Measurements from ENCODE around the gene TENM3. TPM values are rescaled to one million over a fixed set of nuclear protein-coding genes. Genes with fewer than 3 reads are reported as not detected.

The TENM3 gene
- total RNA-seq, 1 experiment from 2014 or later, result 0.87 TPM

GRCh38 chr4:182489607-182490006, 246.4 kb downstream of the TENM3 start:
- intact Hi-C loops (cut with micrococcal nuclease), result loop anchor here (2.0 kb wide), 1 partner anchor 49 kb away; no protein-coding TSS in a partner anchor
- no peaks in the 10 kb centered on the region for H3K36me3 ChIP-seq (ENCODE audit: low read depth, low read length)
- ATAC-seq (no peak), DNase-seq (no peak)
- no peak overlapping the region for H3K27ac ChIP-seq (ENCODE audit: low read length)
- no peaks in the 10 kb centered on the region for H3F3A ChIP-seq (ENCODE audit: low read length, unreplicated experiment)
- no peak overlapping the region for H3K9ac ChIP-seq (ENCODE audit: low read length)
- H2AFZ ChIP-seq (ENCODE audit: low read length), result no peak overlapping the region
- no peaks in the 10 kb centered on the region for H3K79me2 ChIP-seq (ENCODE audit: low read length)
- TF ChIP-seq EZH2 (IDR thresholded peaks at IDR 0.05; ENCODE audit: low read length, unreplicated experiment), result no peak
- TF ChIP-seq, protein P1, sequence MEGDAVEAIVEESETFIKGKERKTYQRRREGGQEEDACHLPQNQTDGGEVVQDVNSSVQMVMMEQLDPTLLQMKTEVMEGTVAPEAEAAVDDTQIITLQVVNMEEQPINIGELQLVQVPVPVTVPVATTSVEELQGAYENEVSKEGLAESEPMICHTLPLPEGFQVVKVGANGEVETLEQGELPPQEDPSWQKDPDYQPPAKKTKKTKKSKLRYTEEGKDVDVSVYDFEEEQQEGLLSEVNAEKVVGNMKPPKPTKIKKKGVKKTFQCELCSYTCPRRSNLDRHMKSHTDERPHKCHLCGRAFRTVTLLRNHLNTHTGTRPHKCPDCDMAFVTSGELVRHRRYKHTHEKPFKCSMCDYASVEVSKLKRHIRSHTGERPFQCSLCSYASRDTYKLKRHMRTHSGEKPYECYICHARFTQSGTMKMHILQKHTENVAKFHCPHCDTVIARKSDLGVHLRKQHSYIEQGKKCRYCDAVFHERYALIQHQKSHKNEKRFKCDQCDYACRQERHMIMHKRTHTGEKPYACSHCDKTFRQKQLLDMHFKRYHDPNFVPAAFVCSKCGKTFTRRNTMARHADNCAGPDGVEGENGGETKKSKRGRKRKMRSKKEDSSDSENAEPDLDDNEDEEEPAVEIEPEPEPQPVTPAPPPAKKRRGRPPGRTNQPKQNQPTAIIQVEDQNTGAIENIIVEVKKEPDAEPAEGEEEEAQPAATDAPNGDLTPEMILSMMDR (conservative IDR thresholded peaks at IDR 0.05; ENCODE audit: low read depth, low read length), result no peak
- no peak for TF ChIP-seq EZH2phosphoT487 (IDR thresholded peaks at IDR 0.05; ENCODE audit: borderline replicate concordance, low read length)
- no peaks in the 10 kb centered on the region for H3K27me3 ChIP-seq (ENCODE audit: low read length)
- no peaks in the 10 kb centered on the region for H3K4me1 ChIP-seq (ENCODE audit: insufficient read depth, low read length)
- no peak overlapping the region for H3K4me3 ChIP-seq (ENCODE audit: low read length)
- no peaks in the 10 kb centered on the region for H3K9me2 ChIP-seq (replicated peaks; ENCODE audit: low read length)
- no peaks in the 10 kb centered on the region for H3K9me3 ChIP-seq (ENCODE audit: low read length)
- ChIA-PET CTCF (no interaction called here), POLR2A (ENCODE audit: unreplicated experiment) (no interaction called here)
- BruUV-seq (replicated peaks), result no TSS peak
- H3K4me2 ChIP-seq (ENCODE audit: low read length), result no peak overlapping the region
- H4K20me1 ChIP-seq (ENCODE audit: low read length), result no peaks in the 10 kb centered on the region

DNA sequence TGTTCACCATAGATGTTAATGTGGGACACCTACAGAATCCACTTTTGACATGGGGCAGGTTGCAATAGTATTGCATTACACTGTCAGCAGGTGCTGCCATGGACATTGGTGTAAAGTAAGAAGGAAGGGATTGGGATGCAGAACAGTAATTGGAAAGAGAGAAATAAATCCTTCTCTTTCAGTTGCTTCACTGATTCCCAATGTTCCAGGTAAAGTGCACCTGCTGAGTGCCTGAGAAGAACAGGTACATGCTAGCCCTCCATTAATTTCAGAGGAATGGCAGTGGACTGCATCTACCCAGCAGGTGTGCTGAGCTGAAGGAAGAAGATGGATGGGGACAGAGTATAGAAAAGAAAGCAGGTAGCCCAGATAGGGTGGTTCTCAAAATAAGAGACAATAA, 248.5 kb downstream of the TENM3 start:
- no peak overlapping the region for H2AFZ ChIP-seq (ENCODE audit: low read length)
- intact Hi-C loops (cut with micrococcal nuclease), result no loop called here
- H3K9ac ChIP-seq (ENCODE audit: low read length), result no peak overlapping the region
- H3K9me2 ChIP-seq (replicated peaks; ENCODE audit: low read length), result no peaks in the 10 kb centered on the region
- no peaks in the 10 kb centered on the region for H3K9me3 ChIP-seq (ENCODE audit: low read length)
- H3K4me2 ChIP-seq (ENCODE audit: low read length), result no peak overlapping the region
- DNase-seq, result no peak
- H3K27ac ChIP-seq (ENCODE audit: low read length), result no peak overlapping the region
- H3K4me3 ChIP-seq (ENCODE audit: low read length), result no peak overlapping the region
- H3F3A ChIP-seq (ENCODE audit: low read length, unreplicated experiment), result no peaks in the 10 kb centered on the region
- POLR2A ChIA-PET (ENCODE audit: unreplicated experiment), result no interaction called here
- H3K27me3 ChIP-seq (ENCODE audit: low read length), result no peaks in the 10 kb centered on the region
- H3K36me3 ChIP-seq (ENCODE audit: low read depth, low read length), result no peaks in the 10 kb centered on the region
- CTCF ChIA-PET, result no interaction called here
- no peak for ATAC-seq
- no TSS peak for BruUV-seq (replicated peaks)
- H3K79me2 ChIP-seq (ENCODE audit: low read length), result no peaks in the 10 kb centered on the region
- no peaks in the 10 kb centered on the region for H4K20me1 ChIP-seq (ENCODE audit: low read length)
- no peaks in the 10 kb centered on the region for H3K4me1 ChIP-seq (ENCODE audit: insufficient read depth, low read length)
- TF ChIP-seq EZH2 (IDR thresholded peaks at IDR 0.05; ENCODE audit: low read length, unreplicated experiment), result no peak
- TF ChIP-seq EZH2phosphoT487 (IDR thresholded peaks at IDR 0.05; ENCODE audit: borderline replicate concordance, low read length), result no peak
- TF ChIP-seq, protein P1 (conservative IDR thresholded peaks at IDR 0.05; ENCODE audit: low read depth, low read length), result no peak

GRCh38 chr4:182492423-182492822, 249.2 kb downstream of the TENM3 start:
- no peak overlapping the region for H3K9ac ChIP-seq (ENCODE audit: low read length)
- H4K20me1 ChIP-seq (ENCODE audit: low read length), result no peaks in the 10 kb centered on the region
- DNase-seq, result no peak

More at GRCh38 chr4:182492423-182492822, 249.2 kb downstream of the TENM3 start:
- no TSS peak for BruUV-seq (replicated peaks)
- no peak overlapping the region for H3K4me2 ChIP-seq (ENCODE audit: low read length)
- ChIA-PET POLR2A (ENCODE audit: unreplicated experiment) (no interaction called here), CTCF (no interaction called here)
- no peaks in the 10 kb centered on the region for H3K79me2 ChIP-seq (ENCODE audit: low read length)
- no peak overlapping the region for H3K27ac ChIP-seq (ENCODE audit: low read length)
- H3K27me3 ChIP-seq (ENCODE audit: low read length), result no peaks in the 10 kb centered on the region
- H3K4me3 ChIP-seq (ENCODE audit: low read length), result no peak overlapping the region
- H3K9me3 ChIP-seq (ENCODE audit: low read length), result no peaks in the 10 kb centered on the region
- H3F3A ChIP-seq (ENCODE audit: low read length, unreplicated experiment), result no peaks in the 10 kb centered on the region
- intact Hi-C loops (cut with micrococcal nuclease), result no loop called here
- no peaks in the 10 kb centered on the region for H3K4me1 ChIP-seq (ENCODE audit: insufficient read depth, low read length)
- no peaks in the 10 kb centered on the region for H3K36me3 ChIP-seq (ENCODE audit: low read depth, low read length)
- H2AFZ ChIP-seq (ENCODE audit: low read length), result no peak overlapping the region
- no peak for TF ChIP-seq EZH2phosphoT487 (IDR thresholded peaks at IDR 0.05; ENCODE audit: borderline replicate concordance, low read length)
- TF ChIP-seq, protein P1 (conservative IDR thresholded peaks at IDR 0.05; ENCODE audit: low read depth, low read length), result no peak
- no peak for TF ChIP-seq EZH2 (IDR thresholded peaks at IDR 0.05; ENCODE audit: low read length, unreplicated experiment)
- H3K9me2 ChIP-seq (replicated peaks; ENCODE audit: low read length), result no peaks in the 10 kb centered on the region
- ATAC-seq, result no peak
